ENCODE data around the gene MBTPS1.

- TF ChIP-seq POLR2AphosphoS2 (IDR thresholded peaks at IDR 0.05; ENCODE audit: low read length) (no peak), TEAD1 (CRISPR knock-in tag; IDR thresholded peaks at IDR 0.05) (no peak)
Measured at GRCh38 chr16:84024854-84025253, 91.9 kb downstream of the MBTPS1 start.
